Spleen (tissue), 7 donors: ENCODE measurements around the gene TMEM131L.

Experiments used
- CTCF ChIP-seq, 11 experiments: fragments of 200-600 bp in 7 of 11; fragments of 450-650 bp in 4 of 11; sonication (generic) in 4 of 11; IDR thresholded peaks in 8 of 11; conservative IDR thresholded peaks in 3 of 11; 1 replicate in 7 of 11; 2 replicates in 4 of 11; pipeline versions ENCODE4 v1.4.0 to v1.8.0; 2016 to 2021; ENCODE audit warnings: antibody characterized with exemption in 11 of 11, inconsistent platforms in 4 of 11, mild to moderate bottlenecking in 1 of 11
- POLR2A ChIP-seq, 3 donors: fragments of 450-650 bp; IDR thresholded peaks; one replicate each; pipeline ENCODE4 v1.5.1; 2017; ENCODE audit warnings: antibody characterized with exemption in 3 of 3, mild to moderate bottlenecking in 1 of 3
- POLR2AphosphoS5 ChIP-seq, 3 donors: sonication (generic); formaldehyde crosslinking; IDR thresholded peaks; one replicate each; pipeline ENCODE4 v1.5.1; 2017; ENCODE audit warnings: antibody characterized with exemption in 3 of 3
- donor health status: DM: no; HTN: no; CAD: no; lungs with moderate emphysema.
- donor health status: DM: no; HTN: no; CAD: no.
- donor health status: DM: no; HTN: no; CAD: no.

GRCh38 chr4:153420361-153420760 lies 45.8 kb upstream of the TMEM131L start:
- TF ChIP-seq CTCF (IDR thresholded peaks at IDR 0.05 in 8 of 11, conservative IDR thresholded peaks at IDR 0.05 in 3 of 11): no peak
- TF ChIP-seq POLR2AphosphoS5 (IDR thresholded peaks at IDR 0.05): no peak
- no peak for TF ChIP-seq POLR2A (IDR thresholded peaks at IDR 0.05)
